Mesothelial cell of epicardium (in vitro differentiated cells): Measurements from ENCODE around the gene ACOXL. TPM values are rescaled to one million over a fixed set of nuclear protein-coding genes. Genes with fewer than 3 reads are reported as not detected.

Experiments
- DNase-seq, 2 experiments: peaks; one replicate each; pipeline ENCODE4 v3.0.0; 2021; ENCODE audit warnings: low spot score in 2 of 2; ENCODE audit not compliant: unreplicated experiment in 2 of 2
- H3K27ac Mint-ChIP-seq: 2 replicates; pipeline ENCODE4 v1.8.0; 2021; ENCODE audit warnings: mixed read lengths
- H3K27me3 Mint-ChIP-seq: 2 replicates; pipeline ENCODE4 v1.8.0; 2021; ENCODE audit warnings: low read depth, mixed read lengths
- H3K36me3 Mint-ChIP-seq: 2 replicates; pipeline ENCODE4 v1.8.0; 2021; ENCODE audit warnings: mixed read lengths
- H3K4me1 Mint-ChIP-seq: 2 replicates; pipeline ENCODE4 v1.8.0; 2021; ENCODE audit warnings: mixed read lengths
- H3K4me3 Mint-ChIP-seq: 2 replicates; pipeline ENCODE4 v1.8.0; 2021; ENCODE audit warnings: mild to moderate bottlenecking, moderate library complexity, mixed read lengths
- H3K9me3 Mint-ChIP-seq: 2 replicates; pipeline ENCODE4 v1.8.0; 2021; ENCODE audit warnings: mixed read lengths
- CTCF ChIP-seq: fragments of 200-600 bp; sonication (generic); IDR thresholded peaks from one replicate; pipeline ENCODE4 v1.5.0; 2021; ENCODE audit warnings: antibody characterized with exemption; ENCODE audit not compliant: unreplicated experiment
- total RNA-seq: library from RNA; stranded (reverse); gene quantifications from 3 replicates; pipeline ENCODE4 v1.2.1, GENCODE V29; 2021

Gene ACOXL
- total RNA-seq, 1 donor from 2014 or later, result 0.20 TPM

GRCh38 chr2:110980339-110981062, 248.1 kb downstream of the ACOXL start:
- Mint-ChIP-seq H3K36me3 (no peaks in the 10 kb centered on the region), H3K9me3 (no peaks in the 10 kb centered on the region), H3K27ac (no peak overlapping the region), H3K4me3 (no peak overlapping the region), H3K4me1 (peaks cover 1% of the 10 kb centered on the region), H3K27me3 (peaks cover 10% of the 10 kb centered on the region)
- DNase-seq, result no peak
- no peak for TF ChIP-seq CTCF

- H3K4me3 Mint-ChIP-seq, result no peak overlapping the region
- H3K36me3 Mint-ChIP-seq, result no peaks in the 10 kb centered on the region
- no peak overlapping the region for H3K27ac Mint-ChIP-seq
- no peak for DNase-seq
- H3K27me3 Mint-ChIP-seq, result peaks cover 6% of the 10 kb centered on the region
- no peaks in the 10 kb centered on the region for H3K9me3 Mint-ChIP-seq
- H3K4me1 Mint-ChIP-seq, result peaks cover 1% of the 10 kb centered on the region
- TF ChIP-seq CTCF, result no peak
Observed at GRCh38 chr2:110983133-110983532, 250.8 kb downstream of the ACOXL start.

GRCh38 chr2:110984694-110985490, 252.5 kb downstream of the ACOXL start:
- TF ChIP-seq CTCF, result no peak
- peaks cover 1% of the 10 kb centered on the region for H3K4me1 Mint-ChIP-seq
- H3K36me3 Mint-ChIP-seq, result peaks cover 2% of the 10 kb centered on the region
- DNase-seq, result no peak
- peaks cover 6% of the 10 kb centered on the region for H3K27me3 Mint-ChIP-seq
- peaks cover 13% of the 10 kb centered on the region for H3K9me3 Mint-ChIP-seq
- no peak overlapping the region for H3K4me3 Mint-ChIP-seq
- no peak overlapping the region for H3K27ac Mint-ChIP-seq

DNA sequence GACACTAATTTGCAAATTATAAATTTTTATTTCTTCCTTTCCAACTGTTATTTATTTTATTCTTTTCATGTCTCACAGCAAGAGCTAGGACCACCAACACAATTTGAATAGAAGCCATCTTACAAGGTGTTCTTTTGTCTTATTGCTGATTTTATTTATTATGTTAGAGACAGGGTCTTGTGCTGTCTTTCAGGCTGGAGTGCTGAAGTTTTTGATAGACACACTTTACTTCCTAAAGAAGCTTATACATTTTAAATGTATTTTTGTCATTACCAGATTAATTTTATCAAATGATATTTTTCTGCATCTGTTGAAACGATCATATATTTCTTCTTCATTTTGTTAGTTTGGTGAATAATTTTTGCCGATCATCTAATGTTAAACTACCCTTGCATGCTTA, 258.1 kb downstream of the ACOXL start:
- peaks cover 10% of the 10 kb centered on the region for H3K27me3 Mint-ChIP-seq
- peaks cover 30% of the 10 kb centered on the region for H3K9me3 Mint-ChIP-seq
- no peak overlapping the region for H3K27ac Mint-ChIP-seq
- DNase-seq, result no peak
- peaks cover 4% of the 10 kb centered on the region for H3K4me1 Mint-ChIP-seq
- no peak overlapping the region for H3K4me3 Mint-ChIP-seq
- H3K36me3 Mint-ChIP-seq, result peaks cover 2% of the 10 kb centered on the region
- TF ChIP-seq CTCF, result no peak

DNA sequence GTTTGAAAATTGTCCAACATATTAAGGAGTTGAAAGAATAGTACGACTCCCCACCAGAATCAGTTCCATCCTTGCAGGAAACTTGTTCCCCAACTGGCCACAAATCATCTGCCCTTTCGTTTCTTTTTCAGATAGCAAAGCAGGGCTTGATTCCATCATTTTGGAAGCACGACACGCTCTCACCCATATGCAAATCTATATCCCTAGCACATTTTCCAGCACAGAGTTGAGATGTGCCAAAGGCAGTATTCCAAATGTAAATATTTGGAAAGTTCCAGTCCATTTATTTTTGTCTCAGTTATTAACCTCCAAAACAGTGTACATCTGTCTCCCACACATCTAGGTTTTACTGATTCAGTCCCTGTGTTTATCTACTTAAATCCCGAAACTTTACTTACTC, 259.5 kb downstream of the ACOXL start:
- Mint-ChIP-seq H3K27me3 (peaks cover 8% of the 10 kb centered on the region), H3K9me3 (peaks cover 36% of the 10 kb centered on the region), H3K36me3 (peaks cover 2% of the 10 kb centered on the region), H3K4me1 (peaks cover 9% of the 10 kb centered on the region), H3K27ac (no peak overlapping the region), H3K4me3 (no peak overlapping the region)
- DNase-seq, result no peak
- TF ChIP-seq CTCF, result no peak
